HUES64 (cell line): ENCODE measurements around the gene CTNNA3.

Experiments
- H3K27ac ChIP-seq: 2 replicates; pipeline ENCODE4 v1.7.0; 2013; ENCODE audit warnings: low read depth, low read length, inconsistent platforms
- H3K27me3 ChIP-seq: 2 replicates; pipeline ENCODE4 v1.6.1; 2013; ENCODE audit warnings: mild to moderate bottlenecking, low read length; ENCODE audit not compliant: insufficient read depth
- H3K36me3 ChIP-seq: 2 replicates; pipeline ENCODE4 v1.6.1; 2013; ENCODE audit warnings: mild to moderate bottlenecking, low read length; ENCODE audit not compliant: insufficient read depth
- H3K4me1 ChIP-seq: 2 replicates; pipeline ENCODE4 v1.6.1; 2013; ENCODE audit warnings: mild to moderate bottlenecking, low read length, moderate library complexity; ENCODE audit not compliant: insufficient read depth
- H3K4me3 ChIP-seq: 2 replicates; pipeline ENCODE4 v1.5.1; 2013; ENCODE audit warnings: mild to moderate bottlenecking, low read length, moderate library complexity
- H3K9ac ChIP-seq: 2 replicates; pipeline ENCODE4 v1.6.1; 2013; ENCODE audit warnings: mild to moderate bottlenecking, low read depth, low read length
- H3K9me3 ChIP-seq: 2 replicates; pipeline ENCODE4 v1.6.1; 2013; ENCODE audit warnings: low read depth, low read length; ENCODE audit not compliant: insufficient read depth
- WGBS: fragments of 150-250, 120-280 bp; methylation state at CpG from one replicate; pipeline ENCODE4 v1.1.7; 2013; ENCODE audit warnings: missing lambda C conversion rate; 5-methylcytosine and 5-hydroxymethylcytosine counted together

CTNNA3 gene

GRCh38 chr10:66782144-66782543 lies 913.9 kb downstream of the CTNNA3 start:
- H3K27me3 ChIP-seq, result no peaks in the 10 kb centered on the region
- H3K9me3 ChIP-seq, result no peaks in the 10 kb centered on the region
- H3K4me1 ChIP-seq, result no peaks in the 10 kb centered on the region
- no peak overlapping the region for H3K9ac ChIP-seq
- no peaks in the 10 kb centered on the region for H3K36me3 ChIP-seq
- H3K4me3 ChIP-seq, result no peak overlapping the region
- H3K27ac ChIP-seq, result no peak overlapping the region

- Histone ChIP-seq H3K9ac (no peak overlapping the region), H3K4me1 (no peaks in the 10 kb centered on the region), H3K36me3 (no peaks in the 10 kb centered on the region), H3K9me3 (no peaks in the 10 kb centered on the region), H3K27ac (no peak overlapping the region), H3K4me3 (no peak overlapping the region), H3K27me3 (no peaks in the 10 kb centered on the region)
- no CpG with 5 or more reads among the region's 3 CpGs for WGBS
Observed at GRCh38 chr10:66780796-66781195, 915.2 kb downstream of the CTNNA3 start.

- H3K9me3 ChIP-seq, result no peaks in the 10 kb centered on the region
- H3K27me3 ChIP-seq, result no peaks in the 10 kb centered on the region
- no peaks in the 10 kb centered on the region for H3K36me3 ChIP-seq
- H3K4me3 ChIP-seq, result no peak overlapping the region
- H3K4me1 ChIP-seq, result no peaks in the 10 kb centered on the region
- no peak overlapping the region for H3K9ac ChIP-seq
- no peak overlapping the region for H3K27ac ChIP-seq
- WGBS, result 86% methylated on average over 4 of the region's 4 CpGs
Observed at GRCh38 chr10:66778351-66778750, 917.6 kb downstream of the CTNNA3 start.

- Histone ChIP-seq H3K4me3 (no peak overlapping the region), H3K27me3 (no peaks in the 10 kb centered on the region), H3K36me3 (no peaks in the 10 kb centered on the region), H3K9me3 (no peaks in the 10 kb centered on the region), H3K4me1 (no peaks in the 10 kb centered on the region), H3K9ac (no peak overlapping the region; the same call in 1 of the 2 replicates), H3K27ac (no peak overlapping the region)
- WGBS, result 100% methylated on average over 1 of the region's 2 CpGs
Observed at GRCh38 chr10:66777665-66778064, 918.3 kb downstream of the CTNNA3 start.

- Histone ChIP-seq H3K9me3 (no peaks in the 10 kb centered on the region), H3K4me3 (no peak overlapping the region), H3K27me3 (no peaks in the 10 kb centered on the region), H3K9ac (no peak overlapping the region), H3K36me3 (no peaks in the 10 kb centered on the region), H3K27ac (no peak overlapping the region), H3K4me1 (no peaks in the 10 kb centered on the region)
- WGBS, result 97% methylated on average over 7 of the region's 7 CpGs
Observed at GRCh38 chr10:66773472-66773817, 922.5 kb downstream of the CTNNA3 start.

- Histone ChIP-seq H3K27me3 (no peaks in the 10 kb centered on the region), H3K27ac (no peak overlapping the region), H3K4me3 (no peak overlapping the region), H3K4me1 (no peaks in the 10 kb centered on the region), H3K9ac (no peak overlapping the region), H3K9me3 (no peaks in the 10 kb centered on the region), H3K36me3 (no peaks in the 10 kb centered on the region)
- 94% methylated on average over 3 of the region's 4 CpGs for WGBS
Observed at GRCh38 chr10:66772548-66773471, 923.2 kb downstream of the CTNNA3 start.

- Histone ChIP-seq H3K4me1 (no peaks in the 10 kb centered on the region), H3K36me3 (no peaks in the 10 kb centered on the region), H3K9me3 (no peaks in the 10 kb centered on the region), H3K4me3 (no peak overlapping the region), H3K27me3 (no peaks in the 10 kb centered on the region), H3K9ac (no peak overlapping the region), H3K27ac (no peak overlapping the region)
- WGBS, result 70% methylated on average over 2 of the region's 2 CpGs
Observed at GRCh38 chr10:66767707-66768106, 928.3 kb downstream of the CTNNA3 start.

GRCh38 chr10:66762218-66762729 lies 933.7 kb downstream of the CTNNA3 start:
- no peak overlapping the region for H3K27ac ChIP-seq
- H3K9me3 ChIP-seq, result no peaks in the 10 kb centered on the region
- no peak overlapping the region for H3K4me3 ChIP-seq
- 92% methylated on average over 4 of the region's 4 CpGs for WGBS
- H3K9ac ChIP-seq, result no peak overlapping the region
- H3K36me3 ChIP-seq, result no peaks in the 10 kb centered on the region
- H3K4me1 ChIP-seq, result no peaks in the 10 kb centered on the region
- no peaks in the 10 kb centered on the region for H3K27me3 ChIP-seq

- H3K4me3 ChIP-seq, result no peak overlapping the region
- no CpG with 5 or more reads among the region's 1 CpG for WGBS
Observed at GRCh38 chr10:66760941-66761340, 935.1 kb downstream of the CTNNA3 start.

GRCh38 chr10:66755474-66755873 lies 940.5 kb downstream of the CTNNA3 start:
- no peaks in the 10 kb centered on the region for H3K27me3 ChIP-seq
- H3K4me1 ChIP-seq, result no peaks in the 10 kb centered on the region
- WGBS, result 91% methylated on average over 2 of the region's 3 CpGs
- no peak overlapping the region for H3K27ac ChIP-seq
- H3K9ac ChIP-seq, result no peak overlapping the region
- H3K4me3 ChIP-seq, result no peak overlapping the region
- no peaks in the 10 kb centered on the region for H3K36me3 ChIP-seq
- no peaks in the 10 kb centered on the region for H3K9me3 ChIP-seq

More at GRCh38 chr10:66760941-66761340, 935.1 kb downstream of the CTNNA3 start:
- no peaks in the 10 kb centered on the region for H3K4me1 ChIP-seq
- H3K9me3 ChIP-seq, result no peaks in the 10 kb centered on the region
- no peak overlapping the region for H3K27ac ChIP-seq
- H3K36me3 ChIP-seq, result no peaks in the 10 kb centered on the region
- H3K27me3 ChIP-seq, result no peaks in the 10 kb centered on the region
- H3K9ac ChIP-seq, result no peak overlapping the region

GRCh38 chr10:66752714-66753113 lies 943.3 kb downstream of the CTNNA3 start:
- Histone ChIP-seq H3K36me3 (no peaks in the 10 kb centered on the region), H3K27me3 (no peaks in the 10 kb centered on the region), H3K4me1 (no peaks in the 10 kb centered on the region), H3K9ac (no peak overlapping the region), H3K27ac (no peak overlapping the region), H3K9me3 (no peaks in the 10 kb centered on the region), H3K4me3 (no peak overlapping the region)
- WGBS, result no CpG with 5 or more reads among the region's 1 CpG
